T-cell (primary cell): ENCODE data around the gene KIAA0753. TPM values are rescaled to one million over a fixed set of nuclear protein-coding genes. Genes with fewer than 3 reads are reported as not detected.

Source experiments
- ATAC-seq, 4 experiments: fragments of 200-7000 bp in 3 of 4; fragments of 150-1000 bp in 1 of 4; cut with Tn5 transposase; replicated peaks in 1 of 4; 1 replicate in 3 of 4; 2 replicates in 1 of 4; pipeline ENCODE4 v1.10.0; 2021; ENCODE audit warnings: moderate library complexity in 3 of 4, mild to moderate bottlenecking in 2 of 4, moderate number of reproducible peaks in 1 of 4
- CTCF ChIA-PET, 2 donors: fragments of 300-600 bp; sonication (Branson Sonifier 250); formaldehyde crosslinking; loops; one replicate each; lab custom pipeline; 2022; ENCODE audit warnings: antibody characterized with exemption in 2 of 2; lab: Charles Lee
- POLR2A ChIA-PET, 2 donors: fragments of 300-600 bp; sonication (Branson Sonifier 250); formaldehyde crosslinking; loops; one replicate each; lab custom pipeline; 2022; ENCODE audit warnings: antibody characterized with exemption in 2 of 2; lab: Charles Lee
- DNase-seq, 35 experiments: peaks; one replicate each; pipeline versions ENCODE4 v3.0.0 to v3.0.0-alpha.2; 2013 to 2023
- H3K27ac ChIP-seq: one replicate; pipeline ENCODE4 v1.5.1; 2013; ENCODE audit warnings: low read length
- H3K27me3 ChIP-seq, 2 experiments: replicated peaks in 1 of 2; 1 replicate in 1 of 2; 2 replicates in 1 of 2; pipeline versions ENCODE4 v1.6.1 to v1.7.0; 2013; ENCODE audit warnings: low read length in 1 of 2, mixed read lengths in 1 of 2; ENCODE audit not compliant: control insufficient read depth in 2 of 2, insufficient read depth in 2 of 2; ENCODE audit errors: extremely low read depth in 1 of 2
- H3K36me3 ChIP-seq, 2 donors: 1 replicate in 1 of 2; 2 replicates in 1 of 2; pipeline versions ENCODE4 v1.6.1 to v1.7.0; 2013; ENCODE audit warnings: low read length in 1 of 2; ENCODE audit not compliant: control insufficient read depth in 2 of 2, insufficient read depth in 1 of 2; ENCODE audit errors: extremely low read depth in 1 of 2
- H3K4me1 ChIP-seq, 2 experiments: 1 replicate in 1 of 2; 2 replicates in 1 of 2; pipeline versions ENCODE4 v1.6.1 to v1.7.0; 2013; ENCODE audit warnings: low read length in 2 of 2, mixed read lengths in 1 of 2; ENCODE audit not compliant: insufficient read depth in 2 of 2, control insufficient read depth in 1 of 2; ENCODE audit errors: extremely low read depth in 1 of 2
- H3K4me3 ChIP-seq, 2 donors: 1 replicate in 1 of 2; 2 replicates in 1 of 2; pipeline versions ENCODE4 v1.5.1 to v1.7.0; 2013; ENCODE audit warnings: mild to moderate bottlenecking in 2 of 2, low read length in 1 of 2, moderate library complexity in 1 of 2; ENCODE audit not compliant: control insufficient read depth in 1 of 2; ENCODE audit errors: extremely low read depth in 1 of 2
- H3K9me3 ChIP-seq: 2 replicates; pipeline ENCODE4 v1.7.0; 2013
- H3K27ac Mint-ChIP-seq, 2 donors: one replicate each; pipeline ENCODE4 v1.8.0; 2020 to 2021; ENCODE audit warnings: mild to moderate bottlenecking in 2 of 2, mixed read lengths in 2 of 2
- H3K27me3 Mint-ChIP-seq, 2 donors: one replicate each; pipeline ENCODE4 v1.8.0; 2021 to 2022; ENCODE audit warnings: mixed read lengths in 2 of 2
- H3K36me3 Mint-ChIP-seq: one replicate; pipeline ENCODE4 v1.8.0; 2021; ENCODE audit warnings: mixed read lengths
- H3K4me1 Mint-ChIP-seq, 3 donors: one replicate each; pipeline ENCODE4 v1.8.0; 2020 to 2022; ENCODE audit warnings: mixed read lengths in 3 of 3, mild to moderate bottlenecking in 1 of 3
- H3K4me3 Mint-ChIP-seq, 3 donors: one replicate each; pipeline ENCODE4 v1.8.0; 2020 to 2022; ENCODE audit warnings: mild to moderate bottlenecking in 3 of 3, mixed read lengths in 3 of 3, moderate library complexity in 3 of 3
- H3K9me3 Mint-ChIP-seq, 3 donors: one replicate each; pipeline ENCODE4 v1.8.0; 2020 to 2022; ENCODE audit warnings: mixed read lengths in 3 of 3
- WGBS: methylation state at CpG from one replicate; pipeline ENCODE4 v1.1.5; 2013; ENCODE audit warnings: missing lambda C conversion rate; ENCODE audit not compliant: insufficient coverage; 5-methylcytosine and 5-hydroxymethylcytosine counted together
- total RNA-seq, 35 experiments: library from RNA in 6 of 35; stranded (reverse) in 6 of 35; fragments of 120-200 nt in 1 of 35; gene quantifications; one replicate each; pipeline versions ENCODE4 v1.2.1 to v1.2.4 and lab custom pipeline; 2013 to 2026

Gene KIAA0753
- total RNA-seq, 5 donors from 2014 or later (not counting 1 experiment from before 2014, with no cell fraction given) = 12.4 to 16.9 (median 15.9) TPM

GRCh38 chr17:6683081-6683684, 42.7 kb upstream of the KIAA0753 start:
- ChIA-PET CTCF (no interaction called here), POLR2A (no interaction called here)
- Histone ChIP-seq H3K4me3 (no peak overlapping the region), H3K9me3 (no peaks in the 10 kb centered on the region), H3K27ac (no peak overlapping the region), H3K27me3 (peaks cover 3 to 46% of the 10 kb centered on the region in 2 experiments), H3K36me3 (no peaks in the 10 kb centered on the region), H3K4me1 (no peaks in the 10 kb centered on the region)
- peaks cover under 1 to 4% (median 2%) of the 10 kb centered on the region in 3 donors for H3K4me1 Mint-ChIP-seq
- no CpG with 5 or more reads among the region's 3 CpGs for WGBS
- H3K4me3 Mint-ChIP-seq = no peak overlapping the region
- no peaks in the 10 kb centered on the region for H3K36me3 Mint-ChIP-seq
- peaks cover 39 to 57% of the 10 kb centered on the region in 2 donors for H3K27me3 Mint-ChIP-seq
- ATAC-seq (no peak), DNase-seq (no peak)
- H3K9me3 Mint-ChIP-seq = no peaks in the 10 kb centered on the region
- no peak overlapping the region for H3K27ac Mint-ChIP-seq

GRCh38 chr17:6682339-6682738, 41.8 kb upstream of the KIAA0753 start:
- ChIA-PET CTCF (no interaction called here), POLR2A (no interaction called here)
- no peaks in the 10 kb centered on the region for H3K36me3 Mint-ChIP-seq
- no peaks in the 10 kb centered on the region for H3K9me3 Mint-ChIP-seq
- Histone ChIP-seq H3K27ac (no peak overlapping the region), H3K36me3 (no peaks in the 10 kb centered on the region), H3K27me3 (peaks cover 3 to 54% of the 10 kb centered on the region in 2 experiments), H3K9me3 (no peaks in the 10 kb centered on the region), H3K4me3 (no peak overlapping the region), H3K4me1 (peaks cover 0 to 8% of the 10 kb centered on the region in 2 experiments)
- H3K4me3 Mint-ChIP-seq = no peak overlapping the region
- H3K27ac Mint-ChIP-seq = no peak overlapping the region
- 72% methylated on average over 2 of the region's 4 CpGs for WGBS
- no peak for DNase-seq
- peaks cover 33 to 57% of the 10 kb centered on the region in 2 donors for H3K27me3 Mint-ChIP-seq
- H3K4me1 Mint-ChIP-seq = peaks cover 9 to 11% (median 10%) of the 10 kb centered on the region in 3 donors
- ATAC-seq = no peak

- H3K4me1 ChIP-seq = peaks cover 0 to 10% of the 10 kb centered on the region in 2 experiments
- Mint-ChIP-seq H3K9me3 (no peaks in the 10 kb centered on the region), H3K27ac (no peak overlapping the region), H3K27me3 (peaks cover 30 to 51% of the 10 kb centered on the region in 2 donors), H3K36me3 (no peaks in the 10 kb centered on the region), H3K4me1 (peaks cover 11 to 13% (median 12%) of the 10 kb centered on the region in 3 donors), H3K4me3 (no peak overlapping the region)
- 100% methylated on average over 1 of the region's 5 CpGs for WGBS
- CTCF ChIA-PET = no interaction called here
- ATAC-seq (no peak), DNase-seq (no peak)
- POLR2A ChIA-PET = no interaction called here
- no peak overlapping the region for H3K27ac ChIP-seq
- H3K36me3 ChIP-seq = no peaks in the 10 kb centered on the region
- H3K9me3 ChIP-seq = no peaks in the 10 kb centered on the region
- peaks cover 3 to 61% of the 10 kb centered on the region in 2 experiments for H3K27me3 ChIP-seq
- no peak overlapping the region for H3K4me3 ChIP-seq
These were observed 41.2 kb upstream of the KIAA0753 start for GRCh38 chr17:6681671-6682070.

GRCh38 chr17:6681176-6681575, 40.7 kb upstream of the KIAA0753 start:
- ATAC-seq (no peak), DNase-seq (no peak)
- Mint-ChIP-seq H3K27ac (no peak overlapping the region), H3K4me1 (peaks cover 11 to 13% (median 12%) of the 10 kb centered on the region in 3 donors), H3K27me3 (peaks cover 28 to 46% of the 10 kb centered on the region in 2 donors), H3K9me3 (no peaks in the 10 kb centered on the region), H3K36me3 (no peaks in the 10 kb centered on the region), H3K4me3 (no peak overlapping the region)
- ChIA-PET POLR2A (no interaction called here), CTCF (no interaction called here)
- WGBS = 68% methylated on average over 4 of the region's 4 CpGs
- peaks cover 3 to 62% of the 10 kb centered on the region in 2 experiments for H3K27me3 ChIP-seq
- no peak overlapping the region for H3K27ac ChIP-seq
- no peak overlapping the region for H3K4me3 ChIP-seq
- H3K36me3 ChIP-seq = no peaks in the 10 kb centered on the region
- no peaks in the 10 kb centered on the region for H3K9me3 ChIP-seq
- H3K4me1 ChIP-seq = peaks cover 0 to 10% of the 10 kb centered on the region in 2 experiments

GRCh38 chr17:6679241-6679640, 38.7 kb upstream of the KIAA0753 start:
- peaks cover 0 to 10% of the 10 kb centered on the region in 2 experiments for H3K4me1 ChIP-seq
- POLR2A ChIA-PET = no interaction called here
- no peaks in the 10 kb centered on the region for H3K36me3 Mint-ChIP-seq
- no peaks in the 10 kb centered on the region for H3K9me3 ChIP-seq
- H3K4me3 ChIP-seq = no peak overlapping the region
- H3K27ac ChIP-seq = no peak overlapping the region
- no peak overlapping the region for H3K4me3 Mint-ChIP-seq
- ATAC-seq (no peak), DNase-seq (no peak)
- H3K36me3 ChIP-seq = no peaks in the 10 kb centered on the region
- no peak overlapping the region for H3K27ac Mint-ChIP-seq
- no peaks in the 10 kb centered on the region for H3K9me3 Mint-ChIP-seq
- peaks cover 11 to 13% (median 12%) of the 10 kb centered on the region in 3 donors for H3K4me1 Mint-ChIP-seq
- WGBS = no CpG with 5 or more reads among the region's 6 CpGs
- peaks cover 3 to 50% of the 10 kb centered on the region in 2 experiments for H3K27me3 ChIP-seq
- CTCF ChIA-PET = no interaction called here
- H3K27me3 Mint-ChIP-seq = peaks cover 24 to 34% of the 10 kb centered on the region in 2 donors

- Histone ChIP-seq H3K4me1 (peaks cover 0 to 10% of the 10 kb centered on the region in 2 experiments), H3K36me3 (no peaks in the 10 kb centered on the region), H3K9me3 (no peaks in the 10 kb centered on the region), H3K27ac (no peak overlapping the region), H3K4me3 (no peak overlapping the region), H3K27me3 (peaks cover 3 to 38% of the 10 kb centered on the region in 2 experiments)
- Mint-ChIP-seq H3K27me3 (peaks cover 23 to 34% of the 10 kb centered on the region in 2 donors), H3K9me3 (no peaks in the 10 kb centered on the region), H3K4me3 (no peak overlapping the region), H3K36me3 (no peaks in the 10 kb centered on the region), H3K27ac (no peak overlapping the region), H3K4me1 (peaks cover 11 to 13% (median 12%) of the 10 kb centered on the region in 3 donors)
- 89% methylated on average over 3 of the region's 7 CpGs for WGBS
- ATAC-seq (no peak), DNase-seq (no peak)
- ChIA-PET POLR2A (no interaction called here), CTCF (no interaction called here)
These were observed 37.4 kb upstream of the KIAA0753 start for GRCh38 chr17:6677946-6678345.
